MM.1S (cell line): ENCODE data around the gene MGAM2.

ENCODE experiments used
- DNase-seq: peaks from one replicate; pipeline ENCODE4 v3.0.0-alpha.2; 2015
- H2AFZ ChIP-seq: fragments of 300-600 bp; sonication (generic); 2 replicates; pipeline ENCODE4 v1.6.0; 2016; ENCODE audit warnings: antibody characterized with exemption, low read length
- H3F3A ChIP-seq: fragments of 300-600 bp; sonication (generic); 2 replicates; pipeline ENCODE4 v1.6.1; 2016; ENCODE audit warnings: mild to moderate bottlenecking, antibody characterized with exemption, low read length, moderate library complexity, mixed read lengths; ENCODE audit not compliant: insufficient read depth
- H3K27ac ChIP-seq: fragments of 300-600 bp; sonication (generic); 2 replicates; pipeline ENCODE4 v1.5.1; 2016; ENCODE audit warnings: mild to moderate bottlenecking, low read length
- H3K27me3 ChIP-seq: fragments of 300-600 bp; sonication (generic); replicated peaks from 2 replicates; pipeline ENCODE4 v1.6.0; 2016; ENCODE audit warnings: low read length; ENCODE audit not compliant: insufficient read depth
- H3K36me3 ChIP-seq: fragments of 300-600 bp; sonication (generic); replicated peaks from 2 replicates; pipeline ENCODE4 v1.6.1; 2016; ENCODE audit warnings: mild to moderate bottlenecking, low read length, mixed read lengths; ENCODE audit not compliant: insufficient read depth
- H3K4me1 ChIP-seq: fragments of 300-600 bp; sonication (generic); 2 replicates; pipeline ENCODE4 v1.6.1; 2016; ENCODE audit warnings: low read length, mixed read lengths
- H3K4me2 ChIP-seq: fragments of 300-600 bp; sonication (generic); 2 replicates; pipeline ENCODE4 v1.6.0; 2016; ENCODE audit warnings: low read depth, low read length
- H3K4me3 ChIP-seq: fragments of 300-600 bp; sonication (generic); 2 replicates; pipeline ENCODE4 v1.5.1; 2016; ENCODE audit warnings: low read length, mixed read lengths
- H3K79me2 ChIP-seq: fragments of 300-600 bp; sonication (generic); 2 replicates; pipeline ENCODE4 v1.6.1; 2016; ENCODE audit warnings: mixed run types, low read length, mixed read lengths
- H3K9ac ChIP-seq: fragments of 300-600 bp; sonication (generic); 2 replicates; pipeline ENCODE4 v1.6.1; 2016; ENCODE audit warnings: low read length, mixed read lengths
- H3K9me2 ChIP-seq: fragments of 300-600 bp; sonication (generic); replicated peaks from 2 replicates; pipeline ENCODE4 v1.6.1; 2016; ENCODE audit warnings: mild to moderate bottlenecking, low read length, mixed read lengths; ENCODE audit not compliant: insufficient read depth
- H3K9me3 ChIP-seq: fragments of 300-600 bp; sonication (generic); replicated peaks from 2 replicates; pipeline ENCODE4 v1.6.1; 2016; ENCODE audit warnings: mild to moderate bottlenecking, low read length, mixed read lengths; ENCODE audit not compliant: insufficient read depth
- H4K20me1 ChIP-seq: fragments of 300-600 bp; sonication (generic); 2 replicates; pipeline ENCODE4 v1.6.1; 2016; ENCODE audit warnings: mild to moderate bottlenecking, low read length, moderate library complexity, mixed read lengths; ENCODE audit not compliant: insufficient read depth
- EZH2 ChIP-seq: fragments of 300-600 bp; sonication (generic); optimal IDR thresholded peaks from 2 replicates; pipeline ENCODE3; 2017; ENCODE audit warnings: low read depth, mild to moderate bottlenecking, antibody characterized with exemption, low read length, mixed read lengths
- EZH2phosphoT487 ChIP-seq: fragments of 300-600 bp; sonication (generic); IDR thresholded peaks from 2 replicates; pipeline ENCODE4 v1.6.1; 2018; ENCODE audit warnings: antibody characterized with exemption, low read length
- TF ChIP-seq, protein P1 (sequence below): fragments of 300-600 bp; sonication (generic); IDR thresholded peaks from 2 replicates; pipeline ENCODE4 v1.5.1; 2016; ENCODE audit warnings: antibody characterized with exemption, low read length, mixed read lengths

MGAM2 gene

DNA sequence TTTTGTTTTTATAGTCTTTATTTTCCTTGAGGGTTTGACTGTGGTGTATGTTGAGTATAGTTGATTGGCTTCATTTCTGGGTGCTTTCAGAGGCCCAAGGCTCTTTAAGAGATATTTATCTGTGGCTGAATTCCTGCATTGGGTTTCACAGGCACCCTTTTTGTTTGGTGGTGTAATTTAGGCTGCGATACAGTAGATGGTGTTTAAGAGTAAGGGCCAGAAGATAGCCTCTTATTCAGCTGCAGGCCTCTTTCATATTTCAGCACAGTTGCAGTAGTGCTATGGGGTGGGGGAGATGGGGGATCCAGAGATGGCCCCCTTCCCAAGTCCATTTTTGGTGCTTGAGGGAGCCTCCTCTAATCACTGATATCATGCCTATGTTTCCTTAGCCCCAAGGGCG, 69.7 kb downstream of the MGAM2 start:
- Histone ChIP-seq H3K9me3 (no peaks in the 10 kb centered on the region), H3K4me2 (no peak overlapping the region), H3K36me3 (no peaks in the 10 kb centered on the region), H2AFZ (no peak overlapping the region), H3F3A (peaks cover 12% of the 10 kb centered on the region), H3K9ac (no peak overlapping the region), H3K4me3 (no peak overlapping the region), H3K9me2 (no peaks in the 10 kb centered on the region), H3K4me1 (peaks cover 30% of the 10 kb centered on the region), H4K20me1 (no peaks in the 10 kb centered on the region), H3K27me3 (no peaks in the 10 kb centered on the region), H3K79me2 (no peaks in the 10 kb centered on the region), H3K27ac (no peak overlapping the region)
- DNase-seq: no peak
- no peak for TF ChIP-seq EZH2
- TF ChIP-seq, protein P1, sequence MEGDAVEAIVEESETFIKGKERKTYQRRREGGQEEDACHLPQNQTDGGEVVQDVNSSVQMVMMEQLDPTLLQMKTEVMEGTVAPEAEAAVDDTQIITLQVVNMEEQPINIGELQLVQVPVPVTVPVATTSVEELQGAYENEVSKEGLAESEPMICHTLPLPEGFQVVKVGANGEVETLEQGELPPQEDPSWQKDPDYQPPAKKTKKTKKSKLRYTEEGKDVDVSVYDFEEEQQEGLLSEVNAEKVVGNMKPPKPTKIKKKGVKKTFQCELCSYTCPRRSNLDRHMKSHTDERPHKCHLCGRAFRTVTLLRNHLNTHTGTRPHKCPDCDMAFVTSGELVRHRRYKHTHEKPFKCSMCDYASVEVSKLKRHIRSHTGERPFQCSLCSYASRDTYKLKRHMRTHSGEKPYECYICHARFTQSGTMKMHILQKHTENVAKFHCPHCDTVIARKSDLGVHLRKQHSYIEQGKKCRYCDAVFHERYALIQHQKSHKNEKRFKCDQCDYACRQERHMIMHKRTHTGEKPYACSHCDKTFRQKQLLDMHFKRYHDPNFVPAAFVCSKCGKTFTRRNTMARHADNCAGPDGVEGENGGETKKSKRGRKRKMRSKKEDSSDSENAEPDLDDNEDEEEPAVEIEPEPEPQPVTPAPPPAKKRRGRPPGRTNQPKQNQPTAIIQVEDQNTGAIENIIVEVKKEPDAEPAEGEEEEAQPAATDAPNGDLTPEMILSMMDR: no peak
- TF ChIP-seq EZH2phosphoT487: no peak

GRCh38 chr7:142181966-142182365, 70.4 kb downstream of the MGAM2 start:
- peaks cover 12% of the 10 kb centered on the region for H3F3A ChIP-seq
- H3K4me3 ChIP-seq: no peak overlapping the region
- H3K36me3 ChIP-seq: no peaks in the 10 kb centered on the region
- H3K4me1 ChIP-seq: peaks cover 30% of the 10 kb centered on the region
- no peak for DNase-seq
- H3K79me2 ChIP-seq: no peaks in the 10 kb centered on the region
- H4K20me1 ChIP-seq: no peaks in the 10 kb centered on the region
- no peak overlapping the region for H2AFZ ChIP-seq
- no peak overlapping the region for H3K9ac ChIP-seq
- no peak for TF ChIP-seq EZH2
- no peak overlapping the region for H3K4me2 ChIP-seq
- H3K27me3 ChIP-seq: no peaks in the 10 kb centered on the region
- no peak overlapping the region for H3K27ac ChIP-seq
- H3K9me2 ChIP-seq: no peaks in the 10 kb centered on the region
- H3K9me3 ChIP-seq: no peaks in the 10 kb centered on the region

DNA sequence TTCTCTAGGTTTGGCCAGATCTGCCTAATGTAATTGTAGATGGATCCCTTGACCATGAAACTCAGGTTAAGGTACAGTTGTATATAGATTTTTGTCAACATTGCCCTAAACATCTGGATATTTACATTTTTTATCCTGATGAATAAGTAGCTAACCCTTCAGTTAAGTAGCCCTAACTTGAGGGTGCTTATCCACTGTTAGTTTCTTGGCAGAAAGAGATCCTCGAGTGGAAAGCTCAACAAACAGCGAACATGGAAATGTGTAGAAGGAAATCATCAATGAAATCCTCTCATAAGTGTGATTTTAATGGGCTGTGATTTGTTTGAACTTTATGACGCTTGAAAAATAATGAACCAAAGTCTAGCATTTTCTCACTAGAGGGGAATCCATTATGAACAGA, 73.6 kb downstream of the MGAM2 start:
- H3F3A ChIP-seq: peaks cover 12% of the 10 kb centered on the region
- no peaks in the 10 kb centered on the region for H3K9me2 ChIP-seq
- no peak overlapping the region for H3K4me2 ChIP-seq
- no peak overlapping the region for H3K4me3 ChIP-seq
- no peak for TF ChIP-seq EZH2
- TF ChIP-seq EZH2phosphoT487: no peak
- TF ChIP-seq, protein P1: no peak
- H3K9me3 ChIP-seq: no peaks in the 10 kb centered on the region
- H3K27ac ChIP-seq: no peak overlapping the region
- H2AFZ ChIP-seq: no peak overlapping the region
- no peak for DNase-seq
- no peaks in the 10 kb centered on the region for H3K36me3 ChIP-seq
- H3K27me3 ChIP-seq: no peaks in the 10 kb centered on the region
- H3K4me1 ChIP-seq: peaks cover 27% of the 10 kb centered on the region
- no peaks in the 10 kb centered on the region for H4K20me1 ChIP-seq
- no peak overlapping the region for H3K9ac ChIP-seq
- no peaks in the 10 kb centered on the region for H3K79me2 ChIP-seq

GRCh38 chr7:142185801-142186200, 74.3 kb downstream of the MGAM2 start:
- peaks cover 12% of the 10 kb centered on the region for H3F3A ChIP-seq
- H3K27ac ChIP-seq: no peak overlapping the region
- no peaks in the 10 kb centered on the region for H3K9me2 ChIP-seq
- TF ChIP-seq EZH2phosphoT487 (no peak), EZH2 (no peak)
- TF ChIP-seq, protein P1: no peak
- H3K9ac ChIP-seq: no peak overlapping the region
- no peaks in the 10 kb centered on the region for H4K20me1 ChIP-seq
- DNase-seq: no peak
- no peaks in the 10 kb centered on the region for H3K9me3 ChIP-seq
- H3K4me3 ChIP-seq: no peak overlapping the region
- no peaks in the 10 kb centered on the region for H3K79me2 ChIP-seq
- H3K4me2 ChIP-seq: no peak overlapping the region
- H3K36me3 ChIP-seq: no peaks in the 10 kb centered on the region
- H2AFZ ChIP-seq: no peak overlapping the region
- H3K4me1 ChIP-seq: peaks cover 27% of the 10 kb centered on the region
- no peaks in the 10 kb centered on the region for H3K27me3 ChIP-seq
